Measurements from ENCODE around the gene IL16. TPM values are rescaled to one million over a fixed set of nuclear protein-coding genes. Genes with fewer than 3 reads are reported as not detected.

IL16 gene
- total and polyA plus RNA-seq, 2 donors from 2014 or later: 1.4 to 19.9 TPM

DNA sequence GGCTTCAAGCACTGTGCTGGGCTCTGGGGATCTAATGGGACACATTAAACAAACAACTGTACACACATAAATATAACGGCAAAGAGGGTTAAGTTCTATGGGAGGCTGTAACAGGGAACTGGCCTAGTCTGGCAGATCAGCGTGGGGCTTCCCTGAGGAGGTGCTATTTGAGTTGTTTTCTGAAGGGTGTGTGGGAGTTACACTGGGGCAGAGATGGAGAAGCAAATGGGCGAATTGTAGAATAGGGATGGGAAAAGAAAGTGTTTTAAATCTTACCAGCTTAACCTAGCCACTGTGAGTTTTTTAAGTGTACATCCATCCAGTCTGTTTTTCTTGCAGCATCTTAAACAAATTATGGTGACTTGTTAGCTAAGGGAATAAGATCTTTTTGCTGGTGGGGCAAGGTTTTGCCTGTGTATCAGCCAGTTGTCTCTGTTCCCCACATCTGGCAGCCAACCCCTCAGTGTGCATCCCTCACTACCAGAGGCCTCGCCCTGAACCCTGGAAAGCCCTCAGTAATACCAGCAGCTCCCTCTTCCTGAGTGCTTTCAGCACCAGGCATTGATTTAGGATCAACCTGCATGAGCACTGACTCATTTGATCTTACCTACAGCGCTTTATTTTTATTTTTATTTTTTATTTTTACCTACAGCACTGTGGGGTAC lies 10.9 kb upstream of the IL16 start:
- Histone ChIP-seq H3K27me3 (ENCODE audit: control insufficient read depth, insufficient read depth, low read length) (no peaks in the 10 kb centered on the region), H3K4me3 (ENCODE audit: low read length in 3 of 3) (no peak overlapping the region), H3K9ac (ENCODE audit: low read length in 3 of 3) (no peak overlapping the region), H3K27ac (ENCODE audit: low read depth in 2 of 2, low read length in 2 of 2) (no peak overlapping the region), H3K36me3 (ENCODE audit: control insufficient read depth in 2 of 3, insufficient read depth in 3 of 3, low read length in 3 of 3) (no peaks in the 10 kb centered on the region), H3K4me1 (ENCODE audit: control insufficient read depth in 2 of 3, insufficient read depth in 2 of 3, low read depth in 1 of 3, low read length in 3 of 3) (no peaks in the 10 kb centered on the region), H3K9me3 (ENCODE audit: control insufficient read depth in 2 of 3, insufficient read depth in 1 of 3, low read length in 3 of 3) (no peaks in the 10 kb centered on the region)
- no peak for DNase-seq
- intact Hi-C loops (cut with DNase I): no loop called here
- FAIRE-seq: no peak
- TF ChIP-seq, protein P1, sequence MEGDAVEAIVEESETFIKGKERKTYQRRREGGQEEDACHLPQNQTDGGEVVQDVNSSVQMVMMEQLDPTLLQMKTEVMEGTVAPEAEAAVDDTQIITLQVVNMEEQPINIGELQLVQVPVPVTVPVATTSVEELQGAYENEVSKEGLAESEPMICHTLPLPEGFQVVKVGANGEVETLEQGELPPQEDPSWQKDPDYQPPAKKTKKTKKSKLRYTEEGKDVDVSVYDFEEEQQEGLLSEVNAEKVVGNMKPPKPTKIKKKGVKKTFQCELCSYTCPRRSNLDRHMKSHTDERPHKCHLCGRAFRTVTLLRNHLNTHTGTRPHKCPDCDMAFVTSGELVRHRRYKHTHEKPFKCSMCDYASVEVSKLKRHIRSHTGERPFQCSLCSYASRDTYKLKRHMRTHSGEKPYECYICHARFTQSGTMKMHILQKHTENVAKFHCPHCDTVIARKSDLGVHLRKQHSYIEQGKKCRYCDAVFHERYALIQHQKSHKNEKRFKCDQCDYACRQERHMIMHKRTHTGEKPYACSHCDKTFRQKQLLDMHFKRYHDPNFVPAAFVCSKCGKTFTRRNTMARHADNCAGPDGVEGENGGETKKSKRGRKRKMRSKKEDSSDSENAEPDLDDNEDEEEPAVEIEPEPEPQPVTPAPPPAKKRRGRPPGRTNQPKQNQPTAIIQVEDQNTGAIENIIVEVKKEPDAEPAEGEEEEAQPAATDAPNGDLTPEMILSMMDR (IDR thresholded peaks at IDR 0.05; ENCODE audit: borderline replicate concordance, extremely low read depth, insufficient read depth): no peak

DNA sequence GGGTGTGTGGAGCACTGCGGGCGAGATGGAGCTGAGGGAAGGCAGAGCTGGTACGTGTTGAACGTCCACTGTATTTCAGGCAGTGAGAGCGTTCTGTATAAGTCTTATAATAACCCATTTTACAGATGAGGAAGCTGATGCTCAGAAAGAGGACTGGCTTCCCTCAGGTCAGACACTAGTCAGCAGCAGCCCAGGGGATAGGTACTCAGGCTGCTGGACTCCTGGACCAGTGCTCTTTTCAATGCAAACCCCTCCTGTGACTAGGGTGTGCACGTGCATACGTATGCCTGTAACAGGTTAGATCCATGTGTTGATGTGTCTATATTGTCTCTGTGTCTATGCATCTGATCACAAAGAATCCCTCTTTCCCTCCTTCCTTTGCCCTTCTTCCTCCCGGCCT lies 8.3 kb upstream of the IL16 start:
- Histone ChIP-seq H3K4me3 (ENCODE audit: low read length in 3 of 3) (no peak overlapping the region), H3K4me1 (ENCODE audit: control insufficient read depth in 2 of 3, insufficient read depth in 2 of 3, low read depth in 1 of 3, low read length in 3 of 3) (no peaks in the 10 kb centered on the region), H3K27ac (ENCODE audit: low read depth in 2 of 2, low read length in 2 of 2) (no peak overlapping the region), H3K9ac (ENCODE audit: low read length in 3 of 3) (no peak overlapping the region), H3K9me3 (ENCODE audit: control insufficient read depth in 2 of 3, insufficient read depth in 1 of 3, low read length in 3 of 3) (no peaks in the 10 kb centered on the region), H3K36me3 (ENCODE audit: control insufficient read depth in 2 of 3, insufficient read depth in 3 of 3, low read length in 3 of 3) (no peaks in the 10 kb centered on the region), H3K27me3 (ENCODE audit: control insufficient read depth, insufficient read depth, low read length) (no peaks in the 10 kb centered on the region)
- DNase-seq (no peak), FAIRE-seq (no peak)
- intact Hi-C loops (cut with DNase I): no loop called here
- TF ChIP-seq, protein P1 (IDR thresholded peaks at IDR 0.05; ENCODE audit: borderline replicate concordance, extremely low read depth, insufficient read depth): no peak

DNA sequence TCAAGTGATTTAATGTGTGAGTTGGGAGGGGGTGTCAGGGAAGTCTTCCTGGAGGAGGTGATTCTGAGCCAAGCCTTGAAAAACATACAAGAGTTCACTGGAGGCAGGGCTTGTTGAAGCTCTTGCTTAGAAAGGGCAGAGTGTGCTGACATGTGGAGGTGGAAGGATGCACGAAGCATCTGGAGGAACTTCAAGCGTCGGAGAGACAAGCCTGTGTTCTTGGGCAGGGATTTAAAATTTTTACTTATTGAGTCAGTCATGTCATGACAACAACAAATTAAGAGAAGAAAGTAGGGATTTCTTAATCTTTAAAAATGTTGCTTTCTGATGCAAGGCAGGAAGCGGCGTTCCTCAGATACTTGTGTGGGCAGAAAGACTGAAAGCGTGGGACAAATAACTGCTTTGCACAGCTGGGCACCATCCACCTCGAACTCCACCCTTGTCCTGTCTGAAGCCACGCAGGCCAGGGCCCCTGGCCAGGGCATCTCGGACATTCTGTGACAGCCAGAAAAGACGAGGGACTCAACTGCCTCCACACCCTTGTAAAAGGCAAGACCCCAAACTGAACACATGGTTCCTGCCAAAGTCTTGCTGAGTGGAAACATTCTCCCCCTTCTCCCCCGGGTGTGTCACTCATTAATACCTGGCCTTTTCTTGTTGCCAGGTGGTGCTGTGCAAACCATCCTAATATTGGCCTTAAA lies 6.9 kb upstream of the IL16 start:
- TF ChIP-seq, protein P1 (IDR thresholded peaks at IDR 0.05; ENCODE audit: borderline replicate concordance, extremely low read depth, insufficient read depth): no peak
- no peak overlapping the region for H3K27ac ChIP-seq (ENCODE audit: low read depth in 2 of 2, low read length in 2 of 2)
- H3K9ac ChIP-seq (ENCODE audit: low read length in 3 of 3): no peak overlapping the region
- H3K4me1 ChIP-seq (ENCODE audit: control insufficient read depth in 2 of 3, insufficient read depth in 2 of 3, low read depth in 1 of 3, low read length in 3 of 3): no peaks in the 10 kb centered on the region
- H3K36me3 ChIP-seq (ENCODE audit: control insufficient read depth in 2 of 3, insufficient read depth in 3 of 3, low read length in 3 of 3): no peaks in the 10 kb centered on the region
- no peaks in the 10 kb centered on the region for H3K27me3 ChIP-seq (ENCODE audit: control insufficient read depth, insufficient read depth, low read length)
- FAIRE-seq (no peak), DNase-seq (peak in 1 of 5 donors; percentile 89)
- H3K4me3 ChIP-seq (ENCODE audit: low read length in 3 of 3): no peak overlapping the region
- intact Hi-C loops (cut with DNase I): no loop called here
- H3K9me3 ChIP-seq (ENCODE audit: control insufficient read depth in 2 of 3, insufficient read depth in 1 of 3, low read length in 3 of 3): no peaks in the 10 kb centered on the region
